Lower leg skin (tissue), 4 donors: ENCODE data around the gene MINDY2. TPM values are rescaled to one million over a fixed set of nuclear protein-coding genes. Genes with fewer than 3 reads are reported as not detected.

Source experiments
- DNase-seq, 2 donors: peaks; one replicate each; pipeline ENCODE4 v3.0.0-alpha.2; 2019; ENCODE audit warnings: low spot score in 2 of 2
- H3K4me3 ChIP-seq: fragments of 200-600 bp; sonication (generic); 2 replicates; pipeline ENCODE4 v1.5.1; 2017; ENCODE audit warnings: mild to moderate bottlenecking, low read depth; ENCODE audit not compliant: poor library complexity, severe bottlenecking
- CTCF ChIP-seq, 3 donors: fragments of 450-650 bp; IDR thresholded peaks; one replicate each; pipeline ENCODE4 v1.5.1; 2016; ENCODE audit warnings: antibody characterized with exemption in 3 of 3, mild to moderate bottlenecking in 3 of 3, moderate library complexity in 2 of 3
- POLR2A ChIP-seq, 2 donors: fragments of 450-650 bp; IDR thresholded peaks; one replicate each; pipeline ENCODE4 v1.6.1; 2016 to 2017; ENCODE audit warnings: antibody characterized with exemption in 2 of 2, mild to moderate bottlenecking in 1 of 2, moderate library complexity in 1 of 2
- WGBS, 2 donors: methylation state at CpG; one replicate each; pipeline ENCODE4 v1.1.5; 2018; 5-methylcytosine and 5-hydroxymethylcytosine counted together
- intact Hi-C: fragments of 100-400 bp; cut with DNase I; formaldehyde crosslinking; loops from one replicate; pipeline ENCODE4 v1.15.0; 2023; ENCODE audit warnings: low total_unique reads
- total RNA-seq, 4 donors: library from RNA; depleted of rRNA; stranded (reverse); fragments of >200 nt; gene quantifications; one replicate each; pipeline ENCODE4 v1.1.0, GENCODE V29; 2016

Gene MINDY2
- total RNA-seq, 4 donors from 2014 or later, result 17.9 to 30.5 (median 23.4) TPM

GRCh38 chr15:58865425-58865880 is 94.4 kb downstream of the MINDY2 start:
- DNase-seq, result no peak
- no peak overlapping the region for H3K4me3 ChIP-seq
- intact Hi-C loops, result no loop called here
- TF ChIP-seq POLR2A (IDR thresholded peaks at IDR 0.05) (no peak), CTCF (IDR thresholded peaks at IDR 0.05) (no peak)
- 63 to 66% methylated on average over 15 of the region's 15 CpGs for WGBS, 2 donors

GRCh38 chr15:58867926-58868325 is 96.8 kb downstream of the MINDY2 start:
- intact Hi-C loops, result no loop called here
- TF ChIP-seq CTCF (IDR thresholded peaks at IDR 0.05), result no peak
- no peak for TF ChIP-seq POLR2A (IDR thresholded peaks at IDR 0.05)
- 88 to 89% methylated on average over 4 of the region's 4 CpGs for WGBS, 2 donors

GRCh38 chr15:58870451-58870850 is 99.3 kb downstream of the MINDY2 start:
- 84 to 91% methylated on average over 4 of the region's 4 CpGs for WGBS, 2 donors
- no peak for TF ChIP-seq POLR2A (IDR thresholded peaks at IDR 0.05)
- no peak for TF ChIP-seq CTCF (IDR thresholded peaks at IDR 0.05)
- intact Hi-C loops, result no loop called here
- DNase-seq, result no peak
- H3K4me3 ChIP-seq, result no peak overlapping the region

More at GRCh38 chr15:58867926-58868325, 96.8 kb downstream of the MINDY2 start:
- DNase-seq, result no peak
- H3K4me3 ChIP-seq, result no peak overlapping the region

- no peak for TF ChIP-seq CTCF (IDR thresholded peaks at IDR 0.05)
- DNase-seq, result no peak
- 70 to 75% methylated on average over 1 of the region's 1 CpG for WGBS, 2 donors
- no peak overlapping the region for H3K4me3 ChIP-seq
- intact Hi-C loops, result no loop called here
Observed at GRCh38 chr15:58873267-58873666, 102.2 kb downstream of the MINDY2 start.

- no peak for DNase-seq
- intact Hi-C loops, result no loop called here
- TF ChIP-seq POLR2A (IDR thresholded peaks at IDR 0.05) (no peak), CTCF (IDR thresholded peaks at IDR 0.05) (no peak)
- H3K4me3 ChIP-seq, result no peak overlapping the region
Observed at GRCh38 chr15:58875343-58875742, 104.2 kb downstream of the MINDY2 start.
